Ureter (tissue), 1 donor: Measurements from ENCODE around the gene GLI3. TPM values are rescaled to one million over a fixed set of nuclear protein-coding genes. Genes with fewer than 3 reads are reported as not detected.

Experiments
- DNase-seq: peaks from one replicate; pipeline ENCODE4 v3.0.0-alpha.2; 2020; ENCODE audit warnings: low spot score
- total RNA-seq: library from RNA; stranded (reverse); gene quantifications from one replicate; pipeline ENCODE4 v1.2.4, GENCODE V29; 2023
- donor health status: DM: yes; HTN: yes; CAD: no.

GLI3 gene
- total RNA-seq, 1 donor from 2014 or later, result 28.8 TPM

DNA sequence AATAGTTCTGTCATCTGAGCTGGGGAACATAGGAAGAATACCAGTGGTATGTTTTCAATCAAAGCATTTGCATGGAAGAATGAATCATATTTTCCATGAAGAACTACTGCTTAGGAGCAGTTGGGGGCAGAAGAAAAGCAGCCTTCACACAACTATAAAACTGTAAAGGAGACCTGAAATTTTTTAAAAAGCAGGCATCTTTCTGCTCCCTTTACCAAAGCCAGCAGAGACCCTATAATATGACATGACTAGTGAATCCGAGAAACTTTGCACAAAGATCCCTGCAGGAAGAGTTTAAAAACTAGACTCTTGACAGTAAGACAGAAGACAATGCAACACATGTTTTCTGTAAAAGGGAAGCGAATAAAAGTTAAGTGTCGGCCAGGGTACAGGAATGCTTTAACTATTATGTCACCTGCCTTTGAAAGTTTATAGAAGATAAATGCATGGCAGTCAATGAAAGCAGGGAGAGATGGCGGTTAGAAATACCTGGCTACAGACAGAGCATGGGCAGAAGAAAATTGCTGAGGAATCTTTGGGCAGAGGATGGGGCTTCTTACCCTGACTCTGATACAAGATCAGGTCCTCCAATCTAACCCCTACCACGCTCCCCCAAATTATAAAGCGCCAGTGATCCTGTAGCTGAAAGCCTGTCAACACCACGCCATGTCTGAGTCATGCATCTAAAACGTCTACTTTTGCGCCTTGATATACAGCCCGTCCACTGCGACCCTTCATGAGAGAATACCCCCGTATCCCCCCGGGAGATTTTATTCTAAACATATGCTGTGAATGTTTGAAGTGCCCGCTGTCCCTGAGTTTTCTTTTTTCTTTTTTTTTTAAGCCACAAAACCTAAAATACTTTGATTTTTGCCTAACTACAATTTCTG lies 93.1 kb downstream of the GLI3 start:
- DNase-seq, result no peak

DNA sequence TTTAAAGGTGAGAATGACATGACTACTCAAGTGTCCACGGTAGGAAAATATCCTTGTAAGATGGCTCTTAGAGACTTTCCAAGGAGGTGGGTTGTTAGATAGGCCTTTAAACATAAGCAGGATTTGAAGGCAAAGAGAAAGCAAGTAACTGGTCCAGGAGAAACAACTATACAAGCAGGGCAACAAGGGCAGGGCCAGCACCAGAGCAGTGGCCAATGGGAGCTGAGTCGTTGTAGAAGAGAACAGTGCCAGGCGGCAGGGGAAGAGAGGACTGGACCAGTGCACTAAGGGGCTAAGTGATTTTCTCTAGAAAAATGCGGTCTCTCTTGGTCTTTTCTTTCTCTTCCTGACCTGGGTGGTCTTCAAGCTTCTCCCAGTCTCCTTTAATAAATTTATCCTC lies 94.9 kb downstream of the GLI3 start:
- DNase-seq, result no peak

DNA sequence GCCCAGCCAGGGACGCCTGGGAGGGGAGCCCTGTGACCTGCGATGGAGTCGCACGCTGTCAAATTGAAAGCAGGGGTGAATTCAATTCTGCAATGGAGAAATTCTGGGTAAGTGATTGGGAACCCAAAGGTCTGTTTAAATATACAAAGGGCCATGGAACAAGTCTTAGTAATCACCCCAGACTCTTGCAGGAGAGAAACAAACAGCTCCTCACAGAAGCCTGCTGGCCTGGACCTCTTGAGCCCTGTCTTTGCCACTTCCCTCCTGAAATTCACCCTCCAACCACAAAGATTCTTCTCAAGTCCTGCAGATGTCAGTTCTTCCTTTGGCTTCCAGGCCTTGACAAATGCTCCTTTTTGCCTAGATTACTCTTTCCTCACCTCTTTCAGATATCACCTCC lies 97.3 kb downstream of the GLI3 start:
- DNase-seq, result no peak

DNA sequence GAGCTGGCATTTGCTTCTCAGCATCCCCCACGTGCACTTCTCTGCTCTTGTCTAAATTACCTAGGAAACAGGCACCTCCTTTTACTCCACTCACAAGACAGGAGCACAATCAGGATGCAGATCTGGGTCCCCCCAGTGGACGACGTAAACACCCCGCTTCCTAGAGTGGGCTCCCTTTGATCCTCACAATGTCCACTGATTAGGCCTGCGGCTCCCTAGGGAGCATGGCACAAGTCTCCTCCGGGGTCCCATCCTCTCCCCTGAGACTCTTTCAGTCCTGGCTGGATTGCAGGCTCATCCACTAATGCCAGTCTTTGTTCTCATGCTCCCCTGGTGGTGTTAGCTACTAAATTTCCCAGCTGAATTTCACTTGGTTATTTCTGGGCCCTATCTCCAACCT lies 98.3 kb downstream of the GLI3 start:
- DNase-seq, result no peak

DNA sequence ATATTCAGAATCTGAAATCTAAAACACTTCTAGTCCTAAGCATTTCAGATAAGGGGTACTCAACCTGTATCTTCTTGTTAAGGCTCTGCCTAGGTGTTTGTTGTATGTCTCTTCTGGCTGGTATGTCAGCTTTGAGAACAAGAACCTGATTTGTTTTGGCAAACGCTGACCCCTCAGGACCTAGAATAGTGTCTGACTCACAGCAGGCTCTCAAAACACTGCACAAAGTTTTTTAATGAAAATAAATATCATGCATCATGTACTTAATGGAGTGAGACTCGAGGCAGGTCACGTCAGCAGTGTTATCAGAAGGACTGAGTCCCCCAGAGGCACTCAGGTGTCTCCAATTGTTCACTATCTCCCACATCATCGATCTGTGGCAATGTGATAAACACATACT lies 99.1 kb downstream of the GLI3 start:
- no peak for DNase-seq

DNA sequence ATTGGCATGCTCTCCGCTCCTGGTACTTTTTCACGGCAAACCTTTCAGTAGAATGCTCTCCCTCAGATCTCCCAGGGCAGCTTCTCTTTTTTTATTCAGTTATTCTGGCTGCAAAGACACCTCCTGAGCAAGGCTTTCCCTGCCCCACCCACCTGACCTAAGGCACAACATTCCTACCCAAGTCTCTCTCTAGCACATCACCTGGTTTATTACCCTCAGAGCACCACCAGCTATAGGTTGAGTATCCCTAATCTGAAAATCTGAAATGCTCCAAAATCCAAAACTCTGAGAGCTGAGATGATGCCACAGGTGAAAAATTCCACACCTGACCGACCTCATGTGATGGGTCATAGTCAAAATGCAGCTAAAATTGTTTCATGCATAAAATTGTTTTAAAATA lies 99.6 kb downstream of the GLI3 start:
- DNase-seq, result no peak

DNA sequence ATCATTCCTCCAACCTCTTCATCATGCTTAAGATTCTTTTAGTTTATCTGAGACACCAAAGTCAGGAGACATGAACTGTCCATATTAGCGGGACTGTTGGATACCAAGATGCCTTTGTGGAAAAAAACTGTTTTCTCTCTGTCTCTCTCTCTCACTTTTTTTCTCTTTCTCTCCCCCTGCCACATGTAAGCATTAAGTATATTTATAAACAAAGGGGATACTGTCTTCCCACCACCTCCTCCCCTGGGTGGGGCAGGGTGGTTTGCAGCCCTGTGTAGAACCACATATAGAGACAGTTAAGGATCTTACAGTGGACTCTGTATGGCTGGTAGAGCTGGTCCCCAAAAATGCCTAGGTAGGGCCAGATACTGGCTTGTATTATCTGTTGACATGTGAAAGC lies 101.3 kb downstream of the GLI3 start:
- no peak for DNase-seq

DNA sequence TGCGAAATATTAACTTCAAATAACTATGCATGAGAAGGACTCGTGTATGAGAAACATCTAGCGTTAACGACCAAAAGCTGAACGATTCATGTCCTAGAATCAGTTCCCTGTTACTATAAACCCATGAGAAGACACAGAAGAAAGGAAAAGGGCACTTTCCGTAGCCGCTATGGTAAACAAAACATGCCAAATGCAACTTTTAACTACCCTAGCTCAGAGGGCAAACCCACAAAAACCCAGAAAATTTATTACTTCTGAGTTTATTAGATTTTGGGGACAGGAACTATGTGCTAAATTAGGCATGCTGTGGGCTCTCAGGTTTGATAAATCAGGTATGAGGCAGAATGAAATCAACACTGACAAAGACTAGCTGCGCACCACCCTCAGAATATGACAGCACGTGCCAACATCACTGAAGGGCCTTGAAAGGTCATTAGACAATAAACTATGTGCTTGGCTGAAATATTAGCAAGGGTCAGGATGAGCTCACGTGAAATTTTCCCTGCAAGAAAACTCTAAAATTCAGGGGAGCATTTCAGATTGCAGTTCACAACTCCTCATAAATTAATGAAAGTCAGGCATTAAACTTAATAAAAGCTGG lies 102.6 kb downstream of the GLI3 start:
- DNase-seq, result no peak

DNA sequence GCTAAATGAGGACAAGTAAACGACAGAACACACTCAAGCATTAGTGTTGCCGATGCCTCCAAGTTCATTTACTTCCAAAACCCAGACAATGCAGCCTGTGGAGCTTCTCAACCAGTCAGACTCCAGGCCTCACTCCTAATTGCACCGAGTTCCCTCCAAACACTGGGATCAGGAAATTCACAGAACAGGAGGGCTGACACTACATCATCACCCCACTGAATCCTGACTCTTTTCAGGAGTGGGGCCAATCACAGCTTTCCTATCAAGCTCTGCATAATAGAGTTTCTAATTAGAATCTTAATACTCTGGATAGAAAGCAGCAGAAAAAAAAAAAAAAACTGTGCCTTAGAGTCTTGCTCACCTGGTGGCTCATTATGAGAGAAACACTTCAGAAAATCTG lies 103.7 kb downstream of the GLI3 start:
- DNase-seq, result no peak

DNA sequence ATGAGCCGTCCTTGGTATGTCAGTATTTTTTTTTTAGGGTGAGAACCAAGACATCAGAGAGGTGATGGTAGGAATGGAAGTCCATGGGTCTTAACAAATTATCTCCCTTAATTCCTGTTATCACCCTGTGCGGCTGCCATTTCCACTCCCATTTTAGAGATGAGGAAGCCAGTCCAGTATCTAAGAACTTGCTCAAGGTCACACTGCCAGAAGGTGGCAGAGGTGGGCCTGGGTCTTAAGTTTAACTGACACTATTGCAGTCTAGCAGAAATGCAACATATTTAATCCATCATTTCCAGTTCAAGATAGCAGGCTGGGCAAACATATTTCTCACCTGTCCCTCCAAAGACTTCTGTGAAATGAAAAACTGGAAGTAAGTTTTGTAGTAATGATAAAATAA lies 108.3 kb downstream of the GLI3 start:
- no peak for DNase-seq

DNA sequence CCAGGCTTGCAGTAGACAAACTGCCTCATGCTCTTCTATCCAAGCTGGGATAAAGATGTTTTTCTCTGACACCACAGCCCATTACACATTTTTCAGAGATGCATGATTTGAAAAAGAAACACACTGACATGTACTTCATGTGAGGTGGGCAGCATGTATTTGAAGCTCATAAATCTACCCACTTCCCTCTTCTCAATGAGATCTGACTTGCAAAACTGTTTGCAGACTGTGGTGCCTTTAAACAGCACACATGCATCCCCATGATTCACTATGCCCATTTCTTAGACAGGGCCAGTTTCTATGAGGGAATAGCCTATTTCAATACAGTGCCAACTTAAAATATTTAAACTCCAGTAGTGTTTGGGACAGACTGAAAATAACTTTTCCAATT lies 109.8 kb downstream of the GLI3 start:
- DNase-seq, result no peak

DNA sequence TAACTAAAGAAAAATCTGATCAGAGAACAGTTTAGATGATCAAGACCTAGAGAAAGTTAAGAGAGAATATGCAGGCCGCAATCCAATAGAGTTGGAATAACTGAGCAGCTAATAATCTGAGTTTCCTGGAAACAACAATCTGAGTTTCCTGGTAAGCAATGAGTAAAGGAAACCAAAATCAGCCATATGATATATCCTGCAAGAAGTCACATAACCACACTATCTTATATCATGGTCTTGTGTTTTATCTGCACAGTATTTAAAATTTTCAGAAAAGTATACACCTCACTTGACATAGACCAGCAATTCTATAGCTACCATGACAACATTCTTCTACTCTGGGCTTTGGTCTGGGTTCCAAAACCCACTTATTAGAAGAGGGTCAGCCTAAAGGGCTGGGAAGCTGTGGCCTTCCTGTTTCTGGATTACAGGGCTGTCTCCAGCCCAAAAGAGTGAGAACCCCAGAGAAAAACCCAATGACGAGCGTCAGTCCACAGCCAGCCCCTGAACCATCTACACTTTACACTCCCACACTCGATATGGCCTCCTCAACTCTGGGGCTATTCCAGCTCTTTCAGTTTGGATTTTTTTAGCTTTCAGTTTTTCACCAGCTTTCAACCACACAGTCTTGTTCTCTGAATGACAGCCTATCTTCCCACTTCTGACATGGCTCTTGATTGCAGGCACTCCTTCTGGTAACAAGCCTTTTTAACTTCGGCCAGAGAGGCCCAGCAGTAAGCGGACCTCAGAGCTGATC lies 110.4 kb downstream of the GLI3 start:
- DNase-seq, result no peak

DNA sequence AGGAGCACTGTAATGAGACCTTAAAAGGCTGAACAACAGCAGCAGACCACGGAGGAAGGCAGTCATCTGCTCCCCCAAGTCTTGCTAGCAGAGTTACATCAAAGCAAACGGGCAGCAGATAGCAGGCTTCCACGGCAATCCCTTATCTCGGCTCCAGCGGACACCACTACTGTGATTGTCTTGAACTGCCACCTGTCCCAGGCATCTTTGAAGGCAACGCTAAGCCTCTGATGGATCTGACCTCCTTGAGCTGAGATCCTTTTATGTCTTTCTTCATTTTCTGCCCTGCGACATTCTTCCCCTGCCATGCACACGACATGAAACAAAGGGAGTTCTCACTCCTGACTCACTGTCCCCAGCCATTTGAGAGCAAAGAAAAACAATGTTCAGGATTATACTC lies 111.7 kb downstream of the GLI3 start:
- no peak for DNase-seq

DNA sequence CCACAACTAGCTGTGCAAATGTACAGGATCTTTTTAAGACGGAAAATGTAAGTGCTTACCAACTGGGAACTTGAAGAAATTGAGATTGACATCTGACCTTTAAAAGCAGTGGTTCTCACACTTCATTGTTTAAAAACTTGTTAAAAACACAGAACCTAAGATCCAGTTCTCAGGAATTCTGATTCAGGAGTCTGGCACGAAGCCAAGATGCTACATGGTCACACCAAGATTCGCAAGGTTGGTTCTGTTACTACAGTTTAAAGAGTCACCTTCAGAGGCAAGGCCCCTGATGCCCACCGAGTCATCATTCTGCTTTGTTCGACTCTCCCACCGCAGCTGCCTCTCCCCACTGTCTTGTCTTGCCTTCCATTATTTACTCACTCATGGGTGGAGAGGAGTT lies 113.3 kb downstream of the GLI3 start:
- DNase-seq, result no peak

DNA sequence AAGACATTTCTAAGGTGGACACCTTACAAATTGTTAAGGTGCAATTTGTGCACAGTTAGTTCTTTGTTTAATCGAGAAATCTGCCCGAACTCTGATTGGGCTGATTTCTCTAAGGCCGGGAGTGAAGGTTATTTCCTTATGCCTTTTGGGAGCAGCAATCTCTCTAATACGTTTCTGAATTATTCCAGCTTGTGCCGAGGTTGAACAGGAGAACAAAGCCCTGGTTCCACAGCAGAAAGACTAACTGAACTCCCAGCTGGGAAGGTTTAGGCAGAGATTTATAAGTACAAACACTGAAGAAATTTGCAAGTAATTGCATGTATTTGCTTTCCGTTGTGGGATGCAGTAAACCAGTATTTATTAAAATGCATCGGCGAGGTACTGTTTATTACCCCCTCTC lies 116.8 kb downstream of the GLI3 start:
- DNase-seq, result no peak

DNA sequence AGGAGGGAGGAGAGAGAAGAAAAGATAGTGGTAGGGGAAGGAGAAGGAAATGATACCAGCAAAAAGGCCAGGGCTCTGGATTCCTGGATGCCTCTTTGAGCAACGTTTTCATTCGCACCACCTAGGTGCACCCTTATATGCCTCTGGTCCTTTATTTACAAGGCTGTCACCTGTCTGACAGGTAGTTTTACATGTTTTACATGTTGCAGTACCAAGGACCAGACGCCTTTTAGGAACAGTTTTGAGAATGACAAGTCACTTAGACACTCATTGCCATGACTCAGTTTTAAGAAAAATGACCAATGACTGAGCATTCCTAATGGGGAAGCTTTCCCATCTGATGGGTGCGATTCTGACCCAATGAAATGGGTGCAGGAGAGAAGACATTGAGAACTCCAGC lies 119.8 kb downstream of the GLI3 start:
- no peak for DNase-seq

DNA sequence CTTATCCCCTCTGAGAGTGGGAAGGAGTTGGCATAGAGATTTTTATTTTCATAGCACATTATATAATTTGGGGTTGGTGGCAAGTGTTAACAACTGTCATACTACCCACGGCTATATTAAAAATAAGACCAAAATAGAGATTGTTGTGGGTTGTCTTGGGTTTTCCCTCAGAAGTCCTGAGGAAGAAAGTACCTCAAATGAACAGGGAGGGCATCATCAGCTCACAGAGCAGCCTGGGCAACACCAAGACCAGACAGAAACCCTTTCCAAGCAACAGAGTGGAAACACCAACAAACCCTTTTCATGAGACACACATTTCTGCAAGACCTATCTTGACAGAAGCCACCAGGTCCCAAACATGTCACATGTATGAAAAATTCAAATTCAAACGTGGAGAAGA lies 121.2 kb downstream of the GLI3 start:
- DNase-seq, result no peak

DNA sequence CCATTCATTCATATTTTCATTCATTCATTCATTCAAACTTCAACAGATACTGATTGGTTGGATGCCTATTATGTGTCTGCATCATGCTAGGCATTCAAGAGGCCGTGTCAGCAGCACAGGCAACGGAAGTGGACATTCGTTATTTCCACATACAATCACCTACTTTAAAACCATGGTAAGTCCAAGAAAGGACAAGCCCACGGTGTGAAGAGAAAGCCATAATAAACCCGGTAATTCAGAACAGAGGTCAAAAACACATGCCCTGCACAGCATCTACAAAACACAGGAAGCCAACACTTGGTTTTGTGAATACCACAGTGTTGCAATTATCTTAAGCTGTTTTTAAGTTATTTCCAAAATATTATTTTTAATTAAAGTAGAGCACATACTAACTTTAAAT lies 126.7 kb downstream of the GLI3 start:
- no peak for DNase-seq

DNA sequence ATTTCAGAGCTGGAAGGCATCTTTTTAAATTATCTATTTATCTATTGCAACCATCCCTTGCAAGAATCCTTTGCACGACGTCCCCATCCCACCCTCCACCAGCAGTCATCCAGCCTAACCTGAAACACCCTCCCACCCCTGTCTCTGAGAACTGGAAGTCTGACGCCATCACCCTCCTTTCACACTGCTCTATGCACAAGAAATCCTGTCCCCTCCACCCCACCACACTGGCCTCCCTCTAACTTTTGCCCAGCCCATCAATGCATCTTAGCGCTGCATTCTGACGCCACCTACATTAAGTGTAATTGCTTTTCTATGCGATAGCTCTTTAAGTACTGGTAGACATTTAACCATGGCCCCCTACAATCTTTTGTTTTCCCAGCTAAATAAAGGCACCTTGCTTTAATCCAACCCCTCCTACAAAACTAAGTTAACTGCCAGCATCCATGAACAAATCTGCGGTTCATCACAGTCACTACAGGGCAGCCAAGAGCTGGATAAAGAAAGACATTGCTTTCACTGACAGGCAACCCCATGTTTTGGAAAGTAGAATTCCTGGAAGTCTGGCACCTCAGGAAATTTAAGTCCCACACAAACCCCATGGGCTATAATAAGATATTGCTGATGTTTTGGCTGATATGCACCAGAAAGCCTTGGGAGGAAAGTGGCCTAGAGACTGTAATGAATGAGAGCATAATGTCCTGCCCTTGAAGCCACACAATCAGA lies 128.0 kb downstream of the GLI3 start:
- DNase-seq, result no peak

DNA sequence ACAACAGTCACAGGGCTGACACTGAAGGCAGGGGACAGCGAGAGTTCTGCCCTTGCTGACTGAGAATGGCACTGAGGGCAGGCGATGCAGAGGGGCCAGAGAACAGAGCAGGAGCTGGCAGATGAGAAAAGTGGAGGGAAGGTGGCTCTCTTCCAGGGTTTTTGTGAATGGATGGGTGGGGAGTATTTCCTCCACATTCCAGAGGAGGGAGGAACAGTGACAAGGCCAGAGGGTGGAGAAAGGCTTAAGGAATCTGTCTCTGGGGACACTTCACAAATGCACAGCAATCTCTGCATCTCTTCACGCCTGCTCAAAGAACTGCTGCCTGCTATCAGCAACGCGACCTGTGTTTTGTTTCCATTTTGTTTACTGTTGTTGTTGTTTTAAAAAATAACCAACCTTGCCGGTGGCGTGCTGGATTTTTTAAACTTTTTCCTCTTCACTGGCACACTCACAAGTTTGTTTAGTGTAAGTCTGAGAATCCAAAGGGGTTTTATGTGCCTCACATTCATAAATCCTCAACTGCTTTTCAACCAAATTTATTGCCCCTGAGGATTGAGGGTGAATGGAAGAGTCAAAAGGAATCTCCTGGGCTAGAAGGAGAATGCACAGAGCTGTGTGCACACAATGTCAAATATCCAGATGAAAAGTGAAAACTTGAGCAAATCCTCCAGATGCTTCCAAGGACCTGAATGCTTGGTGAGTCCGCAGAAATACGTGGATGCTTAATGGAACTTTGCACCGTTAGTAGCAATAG lies 129.3 kb downstream of the GLI3 start:
- no peak for DNase-seq

DNA sequence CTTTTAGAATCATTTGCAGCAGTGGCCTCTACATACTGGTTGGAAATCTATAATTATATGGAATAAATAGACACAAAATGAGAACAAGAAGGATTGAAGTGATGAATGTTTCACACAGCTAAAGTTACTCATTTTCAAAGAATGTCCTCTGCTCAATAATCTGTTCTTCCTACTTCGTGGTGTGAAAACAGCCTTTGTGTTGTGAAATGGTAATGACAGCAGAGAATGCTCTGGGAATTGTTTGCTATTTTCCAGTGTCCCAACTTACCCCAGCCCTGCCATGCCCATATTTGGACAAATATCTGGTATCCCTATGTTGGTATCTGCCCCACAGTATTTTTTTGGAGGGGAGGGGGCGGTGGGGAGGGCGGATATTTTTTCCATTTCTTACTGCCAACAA lies 130.4 kb downstream of the GLI3 start:
- DNase-seq, result no peak
